ENCODE data around the gene TMEM219.
A peak's percentile ranks its signal among the peaks of the same experiment; 100 is the strongest.
"Not testable (repeated sequence)": the region's sequence is repeated elsewhere in the genome, so short reads cannot be mapped to it uniquely, and the experiment has no call there.

Gene TMEM219

GRCh38 chr16:29961479-29962343 is at the start of gene TMEM219:
TSS of gene TMEM219 (plus strand) at chr16:29962079. CDS start at chr16:29963144, 1,065 bp downstream.
- DNase-seq (ENCODE audit: low spot score): peak; percentile 92

GRCh38 chr16:29912087-29912486 is 49.8 kb upstream of the TMEM219 start:
- no peak for DNase-seq (ENCODE audit: low spot score)

- no peak for DNase-seq (ENCODE audit: low spot score)
Measured at GRCh38 chr16:29913514-29913913, 48.4 kb upstream of the TMEM219 start.

GRCh38 chr16:29915590-29916247 is 46.2 kb upstream of the TMEM219 start:
- peak; percentile 89 for DNase-seq (ENCODE audit: low spot score)

- DNase-seq (ENCODE audit: low spot score): no peak
Measured at GRCh38 chr16:29916979-29917378, 44.9 kb upstream of the TMEM219 start.

- DNase-seq (ENCODE audit: low spot score): no peak
Measured at GRCh38 chr16:29920288-29921033, 41.4 kb upstream of the TMEM219 start.

- DNase-seq (ENCODE audit: low spot score): no peak
Measured at GRCh38 chr16:29921034-29921385, 40.9 kb upstream of the TMEM219 start.

GRCh38 chr16:29922326-29922725 is 39.6 kb upstream of the TMEM219 start:
- DNase-seq (ENCODE audit: low spot score): no peak

GRCh38 chr16:29922986-29923501 is 38.8 kb upstream of the TMEM219 start:
- DNase-seq (ENCODE audit: low spot score): no peak

GRCh38 chr16:29925105-29925756 is 36.6 kb upstream of the TMEM219 start:
- DNase-seq (ENCODE audit: low spot score): no peak

- peak; percentile 98 for DNase-seq (ENCODE audit: low spot score)
Measured at GRCh38 chr16:29925781-29926710, 35.8 kb upstream of the TMEM219 start, which contains the start of gene KCTD13. TSS of gene KCTD13 (minus strand) at chr16:29926226. CDS start at chr16:29926033, 193 bp downstream.

- DNase-seq (ENCODE audit: low spot score): no peak
Measured at GRCh38 chr16:29926711-29927052, 35.2 kb upstream of the TMEM219 start.

- no peak for DNase-seq (ENCODE audit: low spot score)
Measured at GRCh38 chr16:29927070-29927905, 34.6 kb upstream of the TMEM219 start.

- not testable (repeated sequence) for DNase-seq (ENCODE audit: low spot score)
Measured at GRCh38 chr16:29931750-29932149, 30.1 kb upstream of the TMEM219 start.

- no peak for DNase-seq (ENCODE audit: low spot score)
Measured at GRCh38 chr16:29940656-29941055, 21.2 kb upstream of the TMEM219 start.

- DNase-seq (ENCODE audit: low spot score): peak; percentile 91
Measured at GRCh38 chr16:29943846-29944799, 17.8 kb upstream of the TMEM219 start.

- no peak for DNase-seq (ENCODE audit: low spot score)
Measured at GRCh38 chr16:29947897-29948296, 14.0 kb upstream of the TMEM219 start.

- DNase-seq (ENCODE audit: low spot score): no peak
Measured at GRCh38 chr16:29950806-29951461, 10.9 kb upstream of the TMEM219 start.
